Tracheal epithelial cell (primary cell): Measurements from ENCODE around the gene FIBCD1. TPM values are rescaled to one million over a fixed set of nuclear protein-coding genes. Genes with fewer than 3 reads are reported as not detected.

ENCODE experiments used
- total RNA-seq: library from RNA; depleted of rRNA; stranded (reverse); fragments of >200 nt; gene quantifications from 2 replicates; pipeline ENCODE4 v1.2.1, GENCODE V29; 2014

The FIBCD1 gene
- total RNA-seq: 1.3 TPM in 1 of 2 replicates, not detected in the other

GRCh38 chr9:130938652-130939404 lies at the start of gene FIBCD1:
Gene FIBCD1 (minus strand): TSS chr9:130939247. CDS start chr9:130938607, 640 bp downstream.

GRCh38 chr9:130896233-130897014 lies 42.6 kb downstream of the FIBCD1 start, which contains the start of gene QRFP:
Gene QRFP (minus strand): TSS chr9:130896812. CDS start chr9:130893838, 2,974 bp downstream.

Other genes with a start within 250 kb of the FIBCD1 start
- gene EXOSC2, start 245.5 kb downstream of the FIBCD1 start, total RNA-seq: 29.4 and 35.2 TPM in 2 replicates
- 20.7 and 24.8 TPM in 2 replicates for gene ABL1, start 104.0 kb downstream of the FIBCD1 start, total RNA-seq
- gene QRFP, start 42.4 kb downstream of the FIBCD1 start, total RNA-seq: not detected in 2 replicates
- not detected in 2 replicates for gene LAMC3, start 69.9 kb upstream of the FIBCD1 start, total RNA-seq
- gene AIF1L, start 157.3 kb upstream of the FIBCD1 start, total RNA-seq: 2.1 and 63.4 TPM in 2 replicates
- gene NUP214, start 186.3 kb upstream of the FIBCD1 start, total RNA-seq: 10.6 and 15.3 TPM in 2 replicates